Activated CD4-positive, CD25-positive, alpha-beta regulatory T cell treated with anti-CD3 and anti-CD28 coated beads, Interleukin-2, amount 50 U/mL, for 72 hours (primary cell): ENCODE results near the gene CCNI2.

ENCODE experiments used
- DNase-seq: peaks from one replicate; pipeline ENCODE4 v3.0.0; 2021

Gene CCNI2

DNA sequence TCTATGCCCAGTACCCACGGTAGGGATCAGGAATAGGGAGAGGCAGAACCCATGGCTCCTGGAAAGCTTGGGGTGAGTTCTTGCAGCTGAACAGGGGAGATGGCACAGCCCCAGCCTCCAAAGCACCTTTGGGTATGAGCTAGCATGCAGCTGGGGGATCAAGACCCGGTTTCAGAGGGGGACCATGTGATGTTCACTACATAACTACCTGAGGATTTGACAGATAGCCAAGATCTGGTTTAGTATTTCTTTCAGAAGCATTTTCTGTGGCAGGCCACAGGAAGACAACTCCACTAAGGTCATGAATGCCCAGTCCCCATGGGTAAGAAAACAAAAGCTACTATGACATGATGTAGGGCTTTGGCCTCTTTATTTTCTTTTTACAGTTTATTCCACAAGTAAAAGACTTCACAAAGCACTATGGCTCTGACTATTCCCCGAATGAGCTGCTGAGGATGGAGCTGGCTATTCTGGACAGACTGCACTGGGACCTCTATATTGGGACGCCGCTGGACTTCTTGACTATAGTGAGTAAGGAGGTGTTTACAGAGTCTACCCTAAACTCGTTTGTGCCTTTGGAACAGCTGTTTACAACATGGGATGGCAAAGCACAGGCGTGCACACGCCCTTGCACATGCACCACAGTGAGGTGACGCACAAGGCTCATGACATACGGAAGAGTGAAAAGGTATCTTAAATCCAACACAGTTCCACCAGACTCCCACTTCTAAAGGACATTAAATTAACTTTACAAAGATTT is 3.4 kb downstream of the CCNI2 start:
- no peak for DNase-seq

DNA sequence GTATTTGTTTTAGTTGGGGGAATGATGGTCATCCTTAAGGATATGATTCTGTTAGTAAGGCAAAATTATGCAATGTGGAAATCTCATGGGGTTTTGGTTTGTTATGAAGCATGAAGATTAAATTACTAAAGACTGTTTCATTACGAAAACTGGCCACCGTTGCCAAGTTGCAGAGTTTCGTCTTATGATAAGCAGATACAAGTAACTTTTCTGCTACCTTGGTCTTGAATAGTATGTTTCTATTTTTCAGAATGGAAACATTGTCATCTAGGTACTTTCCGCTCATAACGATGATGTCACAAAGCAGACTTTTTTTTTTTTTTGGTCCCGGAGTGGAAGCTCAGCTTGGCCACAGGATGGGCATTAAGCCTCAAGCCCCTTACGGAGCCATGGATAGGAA is 4.2 kb downstream of the CCNI2 start:
- DNase-seq = no peak

DNA sequence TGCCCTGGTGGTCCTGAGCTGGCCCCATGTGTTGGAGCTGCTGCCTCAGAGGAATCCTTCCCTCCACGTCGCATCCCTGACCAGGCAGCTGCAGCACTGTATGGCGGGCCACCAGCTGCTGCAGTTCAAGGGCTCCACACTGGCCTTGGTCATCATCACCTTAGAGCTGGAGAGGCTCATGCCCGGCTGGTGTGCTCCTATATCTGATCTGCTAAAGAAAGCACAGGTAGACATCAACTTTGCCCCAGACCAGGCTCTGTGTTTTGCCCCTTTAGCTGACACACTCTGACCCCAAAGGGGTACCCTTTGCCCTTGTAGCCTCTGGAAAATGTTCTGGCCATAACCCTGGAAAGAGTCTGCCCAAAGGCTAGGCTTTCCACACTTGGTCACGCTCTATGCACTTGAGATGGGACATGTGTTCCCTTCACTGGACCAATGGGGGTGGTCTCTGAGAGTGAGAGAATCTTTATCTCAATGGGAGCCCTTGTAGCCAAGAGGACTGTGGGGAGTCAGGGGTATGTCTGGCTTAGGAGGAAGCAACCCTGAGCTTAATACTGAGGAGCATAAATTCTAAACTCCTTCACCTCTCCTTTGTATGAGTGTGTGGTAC is 4.8 kb downstream of the CCNI2 start:
- DNase-seq = no peak

DNA sequence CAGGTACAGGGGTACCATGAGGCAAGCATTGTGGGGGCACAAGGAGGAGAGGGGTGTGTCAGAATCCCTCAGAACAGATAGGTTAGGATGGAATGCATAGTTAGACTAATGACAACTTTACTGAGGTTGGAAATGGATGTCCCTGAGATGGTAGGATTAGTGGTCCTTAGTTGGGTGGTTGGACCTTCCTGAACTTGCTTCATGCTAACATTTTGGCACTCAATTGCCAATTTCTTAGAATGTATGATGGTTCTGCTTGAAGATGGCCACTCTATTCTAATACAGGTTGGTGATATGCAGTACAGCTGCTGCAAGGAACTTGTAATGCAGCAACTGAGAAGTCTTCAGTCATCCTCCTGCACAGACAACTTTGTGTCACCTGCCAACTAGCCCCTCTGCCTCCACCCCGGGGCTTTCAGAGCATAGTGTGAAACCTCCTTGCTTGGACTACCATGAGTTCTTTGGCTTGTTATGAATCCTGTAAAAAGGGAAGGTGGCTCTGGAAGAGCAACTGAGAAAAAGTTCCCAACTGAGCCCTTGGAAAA is 5.4 kb downstream of the CCNI2 start:
- DNase-seq = no peak

DNA sequence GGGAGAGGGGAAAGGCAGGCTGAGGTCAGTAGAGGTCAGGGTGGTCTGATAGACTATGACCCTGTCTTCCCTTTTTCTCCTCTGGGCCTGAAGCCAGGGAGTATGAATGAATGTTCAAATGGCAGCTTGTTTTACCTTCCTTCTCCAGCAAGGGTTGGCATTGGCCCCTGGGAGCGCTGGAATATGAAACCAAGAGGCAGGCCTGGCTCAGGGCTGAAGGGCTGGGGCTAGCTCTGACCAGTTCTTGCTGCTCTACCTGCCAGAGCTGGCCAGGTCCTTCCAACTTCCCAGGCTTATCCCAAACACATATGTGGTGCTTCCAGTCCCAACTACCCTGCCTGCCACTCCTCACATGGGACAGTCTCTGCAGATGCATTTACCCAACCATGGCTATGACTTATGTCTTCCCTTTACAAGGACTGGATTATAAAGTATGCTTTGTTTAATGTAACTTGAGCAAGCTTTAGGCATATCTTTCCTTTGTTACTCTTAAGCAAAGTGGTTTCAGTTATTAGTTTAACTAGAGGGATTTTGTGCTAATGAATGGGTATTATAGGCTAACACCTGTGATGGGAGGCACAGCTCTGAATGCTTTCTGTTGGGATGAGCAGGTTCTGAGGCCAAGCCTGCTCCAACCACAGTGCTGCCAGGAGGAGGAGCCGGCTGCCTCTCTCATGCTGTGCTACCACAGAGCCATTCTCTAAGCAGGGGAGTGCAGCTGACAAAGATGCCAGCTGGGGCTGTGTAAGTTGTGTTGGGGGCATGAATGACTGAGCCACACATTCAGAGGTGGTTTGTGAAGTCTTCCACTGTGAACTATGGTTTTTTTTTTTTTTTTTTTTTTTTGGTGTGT is 6.1 kb downstream of the CCNI2 start:
- DNase-seq = no peak

DNA sequence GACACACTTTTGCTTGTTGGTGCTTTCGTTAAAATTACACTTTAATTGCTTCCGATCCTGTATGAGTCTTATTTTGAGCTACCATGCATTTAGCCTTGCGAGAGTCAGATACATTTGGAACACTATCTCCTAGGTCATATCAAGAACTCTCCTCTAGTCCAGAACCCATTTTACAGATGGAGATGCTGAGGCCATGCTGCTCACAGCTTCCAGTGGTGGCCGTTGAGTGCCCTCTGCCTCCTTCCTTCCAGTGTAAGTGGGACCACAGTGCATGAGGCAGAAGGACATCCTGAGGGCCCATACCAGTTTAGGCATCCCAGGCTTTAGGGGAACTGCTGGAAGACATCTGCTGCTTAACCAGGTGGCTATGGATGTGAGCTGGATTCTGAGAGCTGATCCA is 6.9 kb downstream of the CCNI2 start:
- DNase-seq = no peak

DNA sequence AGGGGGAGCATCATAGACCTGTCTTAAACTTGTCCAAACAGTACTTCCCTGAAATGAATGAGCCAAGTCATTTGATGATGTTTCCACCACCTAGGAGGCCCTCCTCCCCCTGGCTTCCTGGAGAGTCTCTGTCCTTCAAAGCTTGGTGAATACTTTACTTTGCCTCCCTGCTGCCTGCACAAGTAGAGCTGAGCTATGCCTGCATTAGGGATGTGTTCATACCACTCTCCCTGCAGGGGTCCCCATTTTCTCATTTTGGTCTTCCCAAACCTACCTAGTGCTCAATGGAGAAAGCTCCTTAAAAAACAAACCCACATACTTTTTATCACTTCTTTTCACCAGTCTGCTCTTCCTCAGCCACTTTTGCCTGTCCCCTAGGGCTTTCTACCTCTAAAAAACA is 7.7 kb downstream of the CCNI2 start:
- no peak for DNase-seq

DNA sequence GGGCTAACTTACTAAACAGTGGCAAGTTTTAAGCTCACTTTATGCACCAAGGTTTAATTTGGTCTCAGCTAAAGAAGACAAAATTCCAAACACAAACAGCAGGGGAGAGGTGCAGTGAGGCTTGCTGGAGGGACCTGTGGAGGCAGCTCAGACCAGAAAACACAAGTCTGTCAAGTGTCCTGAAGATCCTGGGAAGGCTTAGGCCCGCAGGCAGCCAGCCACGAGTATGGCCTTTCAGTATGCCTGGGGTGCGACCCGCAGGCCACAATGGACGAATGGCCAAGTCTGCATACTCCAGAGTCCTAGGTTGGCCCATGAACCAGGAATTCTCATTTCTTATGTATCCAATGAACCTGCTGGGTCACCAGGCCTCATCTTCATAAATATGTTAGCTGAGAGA is 9.3 kb downstream of the CCNI2 start:
- DNase-seq = no peak

DNA sequence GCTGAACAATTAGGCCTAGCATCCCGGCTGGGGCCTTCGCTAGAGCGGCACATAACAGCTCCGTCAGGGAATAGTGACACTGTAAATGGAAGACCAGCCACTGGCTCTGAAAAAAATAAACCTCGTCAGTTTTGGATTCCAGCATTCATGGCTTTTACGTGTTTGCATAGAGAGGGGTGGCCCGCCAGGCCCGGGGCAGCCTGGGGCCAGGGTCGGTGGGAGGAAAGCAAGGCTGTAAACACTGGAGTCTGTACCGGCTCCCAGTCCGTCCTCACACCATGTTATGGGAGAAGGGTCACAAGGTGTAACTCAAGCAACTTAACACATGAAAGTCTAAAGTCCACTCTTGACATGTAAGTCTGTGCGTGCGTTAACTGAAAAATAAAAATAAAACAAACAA is 11.2 kb downstream of the CCNI2 start:
- no peak for DNase-seq

DNA sequence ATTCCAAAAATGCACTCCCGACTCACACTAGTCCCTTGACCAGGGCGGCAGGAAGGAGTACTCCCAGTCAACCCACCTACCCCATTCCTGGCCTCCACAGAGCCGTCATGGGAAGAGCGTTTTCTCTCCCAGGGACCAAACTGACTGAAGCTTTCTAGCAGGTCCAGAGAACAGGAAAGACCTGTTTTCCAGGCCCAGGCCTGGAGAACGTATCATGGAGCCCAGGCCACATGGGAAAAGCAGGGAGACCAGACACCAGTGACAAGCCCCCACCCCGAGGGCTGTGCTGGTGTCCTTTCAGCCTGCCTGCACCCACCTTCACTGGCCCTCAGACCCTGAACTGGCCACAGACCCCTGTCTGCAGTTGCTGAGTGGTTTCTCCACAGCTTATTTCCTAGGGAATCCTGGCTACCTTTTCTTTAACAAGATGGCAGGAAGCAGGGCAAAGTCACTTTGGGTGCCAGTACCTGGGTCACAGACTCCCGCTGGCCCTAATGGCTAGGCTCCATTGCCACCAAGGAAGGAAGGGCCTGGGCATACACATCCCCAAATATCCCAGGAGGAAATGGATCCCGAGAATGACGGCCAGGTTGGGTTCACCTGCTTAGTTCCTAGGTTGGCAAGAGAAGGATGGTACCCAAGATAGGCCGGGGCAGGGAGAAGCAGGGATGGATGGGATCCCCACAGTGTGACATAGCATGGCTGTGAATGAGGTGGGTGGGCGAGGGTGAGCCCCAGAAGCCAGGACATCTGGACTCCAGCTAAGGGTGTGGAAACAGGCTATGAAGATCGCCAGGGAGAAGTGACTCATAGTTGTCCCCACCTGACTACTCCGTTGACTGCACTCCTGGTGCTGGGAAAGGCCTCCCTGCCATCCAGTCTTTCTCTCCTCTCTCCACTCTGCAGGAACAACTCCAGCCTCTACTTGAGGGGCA is 12.2 kb downstream of the CCNI2 start:
- no peak for DNase-seq

DNA sequence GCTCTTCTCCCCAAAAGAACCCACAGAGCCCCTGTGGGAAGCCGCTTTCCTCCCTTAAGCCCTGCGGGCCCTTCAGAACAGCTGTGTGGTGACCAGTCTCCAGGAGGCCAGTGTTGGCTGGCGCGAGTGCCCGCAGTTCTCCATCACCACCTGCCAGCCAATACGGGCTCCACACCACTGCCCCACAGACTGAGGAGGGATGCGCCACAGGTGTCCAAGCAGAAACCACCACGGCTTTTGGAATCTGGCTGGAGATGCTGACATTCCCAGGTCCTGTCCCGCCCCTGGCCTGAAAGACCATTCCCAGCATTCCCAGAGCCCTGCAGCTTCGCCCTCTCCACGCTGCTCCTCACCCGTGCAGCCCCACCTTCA is 12.8 kb downstream of the CCNI2 start:
- DNase-seq = no peak

DNA sequence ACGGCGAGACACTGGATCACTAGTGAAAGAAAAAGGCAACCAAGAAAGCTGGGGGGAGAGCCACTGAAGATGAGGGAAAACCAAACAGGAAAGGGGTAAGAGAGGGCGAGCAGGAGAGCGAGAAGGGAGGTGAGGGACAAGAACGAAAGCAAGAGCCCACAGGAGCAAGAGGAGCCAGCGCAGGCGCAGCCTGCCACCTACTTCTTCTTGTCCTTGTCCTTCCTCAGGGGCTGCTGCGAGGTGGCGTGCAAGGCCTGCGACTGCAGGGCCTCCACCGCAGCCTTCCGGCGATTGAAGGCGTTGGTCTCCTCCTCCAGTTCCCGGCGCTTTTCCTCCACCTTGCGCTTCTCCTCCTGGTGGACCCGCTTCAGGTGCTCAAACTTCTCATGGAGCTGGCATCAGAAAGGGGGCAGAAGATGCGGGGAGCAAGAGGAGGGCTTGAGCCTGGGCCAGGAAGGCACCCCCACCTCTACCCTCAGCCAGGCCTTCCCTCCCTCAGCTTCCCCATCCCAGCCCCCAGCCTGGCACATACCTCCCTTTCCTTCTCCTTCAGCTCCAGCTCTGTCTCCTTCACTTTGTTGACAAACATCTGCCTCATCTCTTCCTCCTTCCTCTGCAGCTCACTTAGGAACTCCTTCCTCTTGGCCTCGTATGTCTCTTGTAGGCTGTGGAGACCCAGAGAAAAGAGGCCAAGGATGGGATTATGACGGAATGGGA is 13.5 kb downstream of the CCNI2 start:
- DNase-seq = no peak

DNA sequence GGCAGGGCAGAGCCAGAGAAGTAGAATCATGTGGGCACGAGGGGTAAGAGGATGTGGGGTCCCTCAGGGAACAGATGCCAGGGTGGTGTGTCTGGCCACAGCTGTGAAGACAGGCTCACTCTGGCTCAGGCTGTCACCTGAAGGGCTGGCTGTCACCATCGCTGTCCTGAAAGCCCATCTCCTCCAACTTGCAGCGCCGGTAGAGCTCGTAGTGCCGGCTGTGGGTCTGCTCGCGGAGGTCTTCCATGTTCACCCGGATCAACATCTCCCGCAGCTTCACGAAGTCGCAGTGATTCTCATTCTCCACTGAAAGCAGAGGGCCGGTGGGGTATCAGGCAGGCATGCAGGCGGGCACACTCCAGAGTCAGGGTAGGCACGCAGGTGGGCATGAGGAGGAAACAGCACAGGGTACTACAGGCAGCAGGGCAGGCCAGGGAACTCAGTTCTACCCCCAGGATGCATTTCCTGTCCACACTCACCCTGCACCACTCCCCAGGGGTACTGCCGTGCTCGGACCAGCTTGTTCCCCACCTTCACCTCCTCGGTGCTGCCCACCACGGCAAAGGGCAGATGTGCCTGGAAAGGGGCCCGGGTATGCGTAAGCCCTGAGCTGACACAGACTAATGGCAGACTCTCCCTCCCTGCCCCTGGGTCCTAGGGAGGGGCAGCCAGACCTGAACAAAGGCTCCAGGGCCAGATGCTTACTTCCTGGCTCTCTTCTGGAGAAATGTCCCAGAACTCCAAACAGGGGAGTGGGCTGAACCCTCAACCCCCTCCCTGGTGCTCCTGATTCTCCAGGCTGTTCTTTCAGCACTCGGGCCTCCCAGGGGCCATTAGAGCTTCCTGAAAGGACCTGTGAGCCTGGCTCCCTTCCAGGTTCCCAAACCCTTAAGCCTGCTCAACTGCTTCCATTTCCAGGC is 14.4 kb downstream of the CCNI2 start:
- no peak for DNase-seq

DNA sequence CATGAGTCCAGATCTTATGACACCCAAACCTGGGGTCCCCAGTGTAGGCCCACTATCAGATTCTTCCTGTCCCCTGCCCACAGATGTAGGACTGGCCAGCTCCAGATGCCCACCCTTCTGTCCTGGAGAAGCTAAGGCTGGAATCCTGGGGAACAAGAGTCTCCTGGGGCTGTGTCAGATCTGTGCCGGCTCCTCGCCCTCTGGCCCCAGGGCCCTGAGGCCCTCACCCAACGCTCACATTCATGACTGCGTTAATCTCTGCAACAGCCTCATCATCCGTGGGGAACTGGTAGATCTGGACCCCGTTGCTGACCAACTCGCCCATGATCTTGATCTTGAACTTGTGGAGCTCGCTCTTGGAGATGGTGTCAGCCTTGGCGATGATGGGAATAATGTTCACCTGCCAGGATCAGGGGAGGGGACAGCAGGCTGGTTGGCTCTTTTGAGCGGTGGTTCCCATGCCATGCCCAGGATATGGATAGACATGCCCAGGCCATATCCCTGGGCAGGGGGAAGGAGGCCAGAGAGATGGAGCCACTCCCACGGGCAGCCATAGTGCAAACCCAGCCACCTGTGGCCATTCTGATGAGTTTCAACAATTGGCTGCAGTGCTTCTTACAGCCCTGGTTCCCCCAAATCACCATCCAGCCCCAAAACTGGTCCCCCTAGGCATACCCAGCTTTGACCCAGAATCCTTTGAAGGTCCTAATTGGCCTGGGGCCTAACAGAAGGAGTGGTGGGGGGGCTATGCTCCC is 15.2 kb downstream of the CCNI2 start:
- DNase-seq = no peak

DNA sequence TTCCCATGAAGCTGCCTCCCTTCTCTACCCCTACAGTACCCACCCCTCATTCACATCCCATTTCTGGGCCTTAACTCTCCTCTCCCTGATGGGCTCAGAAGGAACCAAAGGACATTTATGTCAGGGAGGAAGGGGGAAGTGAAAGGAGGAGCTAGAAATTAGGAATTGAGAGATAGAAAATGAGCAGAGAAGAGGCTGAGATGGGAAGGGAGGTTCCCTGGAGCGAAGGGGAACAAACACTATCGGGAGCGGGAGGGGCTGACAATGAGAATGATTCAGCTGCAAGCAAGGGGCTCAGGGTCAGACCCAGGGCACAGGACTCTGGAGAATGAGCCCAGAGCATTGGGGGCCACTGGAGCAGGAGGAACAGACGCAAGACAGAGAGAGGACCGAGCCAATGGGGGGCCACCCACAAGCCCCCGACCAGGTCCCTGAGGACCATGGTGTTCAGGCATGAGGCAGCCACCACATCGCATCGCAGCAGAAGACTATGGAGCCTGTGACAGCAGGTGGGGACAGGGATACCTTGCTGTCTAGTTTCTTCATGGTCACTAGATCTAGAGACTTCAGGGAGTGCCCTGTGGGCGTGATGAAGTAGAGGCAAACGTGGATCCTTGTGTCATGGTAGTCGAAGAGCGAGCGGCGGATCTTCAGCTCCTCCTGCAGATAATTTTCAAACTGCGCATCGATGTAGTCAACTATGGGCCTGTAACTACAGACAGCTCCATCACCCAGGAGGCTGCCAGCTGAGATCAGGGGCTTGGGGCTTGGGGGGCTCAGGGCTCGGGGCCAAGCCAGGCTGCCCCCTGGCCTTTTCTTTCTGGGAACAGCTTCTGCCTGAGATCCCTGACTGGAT is 16.2 kb downstream of the CCNI2 start:
- no peak for DNase-seq

DNA sequence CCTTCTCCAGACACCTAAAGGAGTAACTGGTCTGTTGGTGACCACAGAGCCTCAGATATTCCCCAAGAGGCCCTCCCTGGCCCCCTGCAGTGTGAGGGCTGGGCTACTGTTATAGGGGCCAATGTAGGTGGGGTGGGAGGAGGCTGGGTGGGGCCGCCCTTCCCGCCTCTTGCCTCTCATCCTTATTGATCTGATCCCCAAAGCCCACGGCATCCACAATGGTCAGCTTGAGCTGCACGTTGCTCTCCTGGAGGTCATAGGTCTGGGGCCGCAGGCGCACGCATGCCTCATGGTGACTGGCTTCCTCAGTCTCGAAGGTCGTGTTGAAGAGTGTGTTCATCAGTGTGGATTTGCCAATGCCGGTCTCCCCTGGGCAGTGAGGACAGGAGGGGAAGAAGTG is 16.8 kb downstream of the CCNI2 start:
- no peak for DNase-seq

DNA sequence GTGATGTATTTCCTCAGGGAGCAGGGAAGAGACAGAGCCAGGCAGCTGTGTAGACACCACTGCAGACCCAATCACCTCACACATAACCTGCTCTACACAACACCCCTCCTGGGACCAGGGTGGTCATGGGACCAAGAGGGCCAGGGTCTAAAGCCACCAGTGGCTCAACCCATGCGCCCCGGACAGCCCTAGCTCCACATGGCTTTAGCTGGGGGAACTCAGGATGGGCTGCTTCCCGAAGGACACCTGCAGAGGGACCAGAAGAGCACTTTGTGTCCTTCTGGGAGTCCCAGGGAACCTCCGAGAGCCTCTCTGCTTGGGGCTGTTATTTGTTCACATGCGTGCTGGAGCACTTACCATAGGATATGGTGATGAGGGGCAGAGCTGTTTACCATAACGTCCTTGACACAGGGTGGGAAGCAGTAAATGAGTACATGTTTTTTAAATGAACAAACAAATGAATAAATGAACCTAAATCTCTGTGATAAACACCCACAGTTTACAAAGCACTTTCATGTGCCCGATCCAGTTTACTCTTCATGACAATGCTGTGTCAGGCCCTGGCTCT is 17.5 kb downstream of the CCNI2 start:
- DNase-seq = no peak

DNA sequence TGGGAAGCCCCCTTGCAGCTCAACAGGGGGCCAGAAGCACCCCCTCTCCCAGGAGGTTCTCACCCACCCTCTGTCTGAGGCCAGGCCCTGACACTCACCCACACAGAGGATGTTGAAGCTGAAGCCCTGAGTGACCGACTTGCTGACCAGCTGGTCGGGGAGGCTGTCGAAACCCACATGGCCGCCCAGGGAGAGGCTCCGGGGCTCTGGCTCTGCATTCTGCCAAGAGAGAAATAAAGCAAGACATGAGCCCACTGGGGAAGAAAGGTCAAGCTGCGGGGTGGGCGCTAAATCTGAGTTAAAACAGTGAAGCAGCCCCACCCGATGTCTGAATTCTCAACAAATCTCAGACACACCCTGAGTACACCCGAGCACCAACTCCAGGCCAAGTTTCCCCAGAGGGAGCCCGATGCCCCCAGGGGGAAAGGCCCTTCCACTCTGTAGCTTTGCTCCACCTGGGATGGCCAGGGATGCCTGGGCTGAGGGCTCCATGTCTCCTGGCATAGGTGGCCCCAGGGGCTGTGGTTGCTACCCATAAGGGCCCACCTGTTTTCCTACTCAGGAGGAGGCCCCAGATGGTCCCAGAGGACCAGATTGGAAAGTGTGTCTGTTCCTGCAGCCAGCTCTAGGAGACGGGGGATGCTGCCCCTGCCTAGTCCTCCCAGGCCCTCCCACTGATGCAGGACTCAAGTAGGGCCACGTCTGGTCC is 18.2 kb downstream of the CCNI2 start:
- no peak for DNase-seq
